Measurements from ENCODE around the gene GRM7. TPM values are rescaled to one million over a fixed set of nuclear protein-coding genes. Genes with fewer than 3 reads are reported as not detected.

GRM7 gene
- total RNA-seq, 1 experiment from 2014 or later = not detected

GRCh38 chr3:7241584-7242302 lies 380.8 kb downstream of the GRM7 start:
- no peak for DNase-seq (ENCODE audit: low spot score)

DNA sequence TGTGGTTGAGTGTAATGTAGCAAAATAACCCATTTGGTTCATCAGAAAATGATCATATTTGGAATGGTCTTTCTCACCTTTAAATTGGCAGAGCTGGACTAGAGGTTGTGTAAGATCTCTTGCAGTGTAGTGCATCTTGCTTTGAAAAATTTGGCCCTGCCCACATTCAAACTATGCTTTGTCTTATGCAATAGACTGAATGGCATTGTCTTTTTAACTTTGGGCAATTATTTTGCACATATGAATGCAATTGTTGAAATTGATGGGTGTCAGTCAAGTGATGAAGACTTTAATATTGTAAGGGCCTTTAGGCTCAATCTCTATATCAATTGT lies 381.4 kb downstream of the GRM7 start:
- no peak for DNase-seq (ENCODE audit: low spot score)

DNA sequence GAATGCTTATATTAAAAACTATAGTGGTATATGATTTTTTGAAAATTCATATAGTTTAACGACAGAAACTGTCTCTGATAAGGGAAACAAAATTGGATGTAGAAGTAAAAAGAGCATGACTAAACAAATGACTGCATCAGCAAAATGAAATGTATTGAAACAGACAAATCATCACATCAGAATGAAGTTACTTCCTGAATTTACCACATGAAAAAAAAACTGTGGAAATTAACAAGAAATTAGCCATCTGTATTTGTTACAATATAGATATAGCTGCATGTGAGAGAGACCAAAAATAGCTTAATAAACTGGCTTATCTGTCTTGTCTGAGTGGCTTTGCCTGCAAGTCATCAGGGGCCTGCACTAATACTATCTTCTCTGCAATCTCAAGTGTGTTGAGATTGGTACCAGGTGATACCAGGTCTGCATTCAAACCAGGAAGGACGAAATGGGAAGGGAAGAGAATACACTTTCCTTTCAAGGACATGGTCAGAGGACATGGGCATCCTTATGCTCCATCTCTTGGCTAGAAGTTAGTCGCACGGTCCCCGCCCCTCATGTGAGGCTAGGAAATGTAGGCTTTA lies 388.7 kb downstream of the GRM7 start:
- DNase-seq (ENCODE audit: low spot score) = no peak

GRCh38 chr3:7254251-7254650 lies 393.3 kb downstream of the GRM7 start:
- no peak for DNase-seq (ENCODE audit: low spot score)

GRCh38 chr3:7260975-7261374 lies 400.1 kb downstream of the GRM7 start:
- DNase-seq (ENCODE audit: low spot score) = no peak

- DNase-seq (ENCODE audit: low spot score) = no peak
Measured at GRCh38 chr3:7263347-7264195, 402.7 kb downstream of the GRM7 start.

DNA sequence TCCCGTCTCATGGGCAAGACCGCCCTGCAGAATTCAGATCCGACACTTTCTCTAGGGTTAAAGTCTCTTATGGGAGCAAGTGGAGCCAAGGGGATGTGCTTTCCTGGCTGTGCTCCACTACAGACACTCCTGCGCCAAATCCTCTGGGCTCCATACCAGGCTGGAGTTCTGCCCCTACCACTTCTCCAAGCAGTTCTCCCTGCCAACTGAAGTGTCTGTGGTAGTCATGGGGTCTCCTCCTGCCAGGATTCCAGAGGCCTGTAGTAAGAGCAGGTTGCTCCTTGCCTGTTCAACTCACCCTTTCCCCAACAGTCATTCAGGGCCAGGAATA lies 403.2 kb downstream of the GRM7 start:
- no peak for DNase-seq (ENCODE audit: low spot score)

- DNase-seq (ENCODE audit: low spot score) = no peak
Measured at GRCh38 chr3:7265736-7266135, 404.8 kb downstream of the GRM7 start.

DNA sequence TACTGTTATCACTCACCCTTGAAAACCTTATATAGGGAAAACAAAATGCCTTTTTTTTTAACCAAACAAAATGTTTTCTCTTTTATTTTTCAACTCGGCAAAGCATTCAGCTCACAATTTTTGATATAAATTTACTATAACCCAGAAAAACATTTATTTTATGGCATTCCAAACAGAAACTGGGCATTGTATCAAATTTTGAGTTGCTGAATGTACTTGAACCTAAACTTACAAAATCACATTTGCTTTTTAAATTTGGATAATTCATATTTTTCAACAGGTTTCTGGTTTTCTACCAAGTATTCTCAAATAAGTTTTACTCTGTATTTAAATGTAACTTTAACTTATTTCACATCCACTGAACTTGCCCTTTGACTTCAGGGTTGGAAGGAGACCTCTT lies 405.6 kb downstream of the GRM7 start:
- DNase-seq (ENCODE audit: low spot score) = no peak

- no peak for DNase-seq (ENCODE audit: low spot score)
Measured at GRCh38 chr3:7270731-7271130, 409.8 kb downstream of the GRM7 start.

DNA sequence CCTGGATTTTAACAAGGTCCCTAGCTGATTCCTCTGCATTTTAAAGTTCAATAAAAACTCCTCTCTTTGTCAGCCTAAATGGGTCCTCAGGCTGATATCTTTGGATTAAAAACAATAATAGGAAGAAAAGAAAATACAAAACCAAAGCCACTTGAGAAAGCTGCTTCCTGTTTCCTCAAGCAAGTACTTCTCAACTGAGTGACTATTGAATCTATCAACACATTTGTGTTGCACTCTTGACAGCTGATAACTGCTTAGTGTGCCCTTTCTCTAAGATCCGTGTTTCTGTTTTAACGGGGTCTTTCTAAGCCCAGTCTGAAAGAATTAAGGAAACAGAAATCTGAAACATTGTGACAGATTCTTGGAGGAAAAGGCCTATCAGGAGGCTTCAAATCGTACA lies 410.7 kb downstream of the GRM7 start:
- DNase-seq (ENCODE audit: low spot score) = no peak

GRCh38 chr3:7272203-7272602 lies 411.3 kb downstream of the GRM7 start:
- DNase-seq (ENCODE audit: low spot score) = no peak

GRCh38 chr3:7275396-7275795 lies 414.5 kb downstream of the GRM7 start:
- no peak for DNase-seq (ENCODE audit: low spot score)

GRCh38 chr3:7280318-7280717 lies 419.4 kb downstream of the GRM7 start:
- DNase-seq (ENCODE audit: low spot score) = no peak

GRCh38 chr3:7282988-7283387 lies 422.1 kb downstream of the GRM7 start:
- DNase-seq (ENCODE audit: low spot score) = no peak

- DNase-seq (ENCODE audit: low spot score) = no peak
Measured at GRCh38 chr3:7285505-7285904, 424.6 kb downstream of the GRM7 start.

- DNase-seq (ENCODE audit: low spot score) = no peak
Measured at GRCh38 chr3:7288133-7288532, 427.2 kb downstream of the GRM7 start.

DNA sequence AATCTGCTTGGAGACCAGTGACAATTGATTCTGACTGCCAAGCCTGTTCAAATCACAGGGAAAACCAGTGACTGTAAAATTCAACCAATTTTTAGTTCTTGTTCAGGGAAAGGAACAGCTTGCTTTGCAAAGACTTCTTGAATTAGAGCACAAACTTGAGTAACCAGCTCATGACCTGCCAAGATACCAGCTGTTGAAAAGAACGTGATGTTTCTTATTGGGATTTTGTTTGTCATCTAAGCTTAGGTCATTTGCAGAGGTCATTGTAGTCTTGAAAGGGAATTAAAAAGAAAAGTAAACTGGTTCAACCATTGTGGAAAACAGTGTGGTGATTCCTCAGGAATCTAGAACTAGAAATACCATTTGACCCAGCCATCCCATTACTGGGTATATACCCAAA lies 428.2 kb downstream of the GRM7 start:
- DNase-seq (ENCODE audit: low spot score) = no peak

DNA sequence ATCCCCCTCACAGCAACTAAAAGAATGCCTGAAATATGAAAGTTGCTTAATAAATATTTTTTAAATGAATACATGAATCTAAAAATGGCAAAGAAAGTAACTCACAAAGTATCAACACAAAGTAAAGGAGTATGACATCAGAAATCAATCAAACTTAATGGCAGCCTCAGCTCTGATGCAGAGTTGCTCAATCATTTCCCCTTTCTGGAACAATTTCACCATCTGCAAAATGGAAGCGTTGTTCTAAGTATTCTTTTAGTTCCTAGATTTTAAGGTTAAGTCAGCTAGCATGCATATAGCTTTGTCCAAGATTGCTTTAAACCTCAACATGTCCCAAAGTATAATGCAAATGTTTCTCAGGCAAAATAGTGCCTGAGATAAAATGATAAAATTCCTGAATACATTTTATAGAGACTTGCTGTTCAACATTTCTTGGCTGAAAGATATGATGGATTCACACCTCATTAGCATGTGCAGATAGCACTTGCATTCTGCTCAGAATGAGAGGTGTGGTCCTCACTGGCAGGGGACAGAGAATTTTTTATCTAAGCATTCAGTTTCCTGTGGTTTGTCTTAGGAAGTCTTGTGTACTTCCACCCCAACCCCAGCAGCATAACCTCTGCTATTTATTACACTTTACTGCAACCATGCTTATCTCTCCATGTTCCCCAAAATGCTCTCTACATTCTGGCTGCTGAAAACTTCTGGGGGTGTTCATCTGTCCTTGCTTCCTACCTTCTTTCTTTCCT lies 429.3 kb downstream of the GRM7 start:
- DNase-seq (ENCODE audit: low spot score) = no peak

GRCh38 chr3:7292362-7292761 lies 431.4 kb downstream of the GRM7 start:
- no peak for DNase-seq (ENCODE audit: low spot score)

DNA sequence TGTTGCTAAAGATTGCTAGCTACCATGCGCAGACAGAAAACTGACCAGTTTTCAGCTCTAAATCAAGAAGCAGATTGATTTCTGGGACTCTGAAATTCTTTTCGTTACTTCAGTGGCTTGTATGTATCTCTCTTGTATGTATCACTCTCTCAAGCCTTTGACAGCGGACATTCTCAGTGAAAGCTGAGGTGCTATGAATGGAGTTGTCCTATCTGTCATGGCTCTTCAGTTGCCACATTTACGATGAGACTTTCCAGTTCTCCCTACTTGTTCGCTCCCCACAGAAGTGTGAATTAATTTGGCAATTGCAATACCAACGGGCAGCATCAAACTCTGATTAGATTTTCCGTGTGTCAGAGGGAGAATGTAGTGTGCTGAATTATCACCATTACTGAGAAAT lies 432.4 kb downstream of the GRM7 start:
- DNase-seq (ENCODE audit: low spot score) = no peak

GRCh38 chr3:7305561-7305960 lies 444.6 kb downstream of the GRM7 start:
- DNase-seq (ENCODE audit: low spot score) = no peak

- DNase-seq (ENCODE audit: low spot score) = no peak
Measured at GRCh38 chr3:7306901-7307300, 446.0 kb downstream of the GRM7 start.
